Hindlimb muscle (tissue), 1 donor: ENCODE data around the gene EIF4E2. TPM values are rescaled to one million over a fixed set of nuclear protein-coding genes. Genes with fewer than 3 reads are reported as not detected.

Source experiments
- DNase-seq: peaks from one replicate; pipeline ENCODE4 v3.0.0-alpha.2; 2013
- polyA plus RNA-seq: library from polyadenylated mRNA; unstranded; fragments of 120-200 nt; gene quantifications from one replicate; pipeline ENCODE4 v1.2.1, GENCODE V29; 2013; ENCODE audit not compliant: insufficient read length

The EIF4E2 gene
- 134 TPM for polyA plus RNA-seq

GRCh38 chr2:232550354-232551249, at the start of gene EIF4E2, which contains the start of gene TIGD1:
Gene EIF4E2, plus strand, starts transcription at chr2:232550689. Its CDS starts 36 bp downstream, at chr2:232550725.
Gene TIGD1, minus strand, starts transcription at chr2:232550557. Its CDS starts 675 bp downstream, at chr2:232549882.
- DNase-seq, result peak; percentile 96

- DNase-seq, result no peak
These were observed 49.1 kb upstream of the EIF4E2 start for GRCh38 chr2:232501331-232501771.

GRCh38 chr2:232501794-232502390, 48.6 kb upstream of the EIF4E2 start:
- no peak for DNase-seq

GRCh38 chr2:232502511-232502910, 48.0 kb upstream of the EIF4E2 start:
- DNase-seq, result no peak

- no peak for DNase-seq
These were observed 47.3 kb upstream of the EIF4E2 start for GRCh38 chr2:232502911-232503808.

- no peak for DNase-seq
These were observed 46.6 kb upstream of the EIF4E2 start for GRCh38 chr2:232503809-232504323.

- DNase-seq, result no peak
These were observed 46.1 kb upstream of the EIF4E2 start for GRCh38 chr2:232504438-232504837.

- no peak for DNase-seq
These were observed 44.6 kb upstream of the EIF4E2 start for GRCh38 chr2:232505856-232506255.

- no peak for DNase-seq
These were observed 43.8 kb upstream of the EIF4E2 start for GRCh38 chr2:232506709-232507108.

- no peak for DNase-seq
These were observed 42.2 kb upstream of the EIF4E2 start for GRCh38 chr2:232508251-232508650.

GRCh38 chr2:232511336-232511890, 39.1 kb upstream of the EIF4E2 start:
- DNase-seq, result no peak

- no peak for DNase-seq
These were observed 37.9 kb upstream of the EIF4E2 start for GRCh38 chr2:232512602-232513001.

- DNase-seq, result no peak
These were observed 37.1 kb upstream of the EIF4E2 start for GRCh38 chr2:232513353-232513752.

GRCh38 chr2:232515639-232516038, 34.9 kb upstream of the EIF4E2 start:
- DNase-seq, result no peak

- DNase-seq, result no peak
These were observed 33.9 kb upstream of the EIF4E2 start for GRCh38 chr2:232516551-232516950.

- DNase-seq, result no peak
These were observed 31.6 kb upstream of the EIF4E2 start for GRCh38 chr2:232518844-232519243.

GRCh38 chr2:232519581-232520438, 30.7 kb upstream of the EIF4E2 start, which contains the start of gene PRSS56:
Gene PRSS56, plus strand, starts transcription at chr2:232520388. Its CDS starts 211 bp downstream, at chr2:232520599.
- DNase-seq, result no peak

GRCh38 chr2:232520489-232520888, 30.0 kb upstream of the EIF4E2 start:
- no peak for DNase-seq

GRCh38 chr2:232521098-232521497, 29.4 kb upstream of the EIF4E2 start:
- DNase-seq, result no peak

GRCh38 chr2:232521959-232522622, 28.4 kb upstream of the EIF4E2 start:
- DNase-seq, result peak; percentile 54
